GM12874 (cell line): Measurements from ENCODE around the gene NACAD.

ENCODE experiments used
- CTCF ChIP-seq: IDR thresholded peaks from 2 replicates; pipeline ENCODE4 v1.5.1; 2011; ENCODE audit warnings: low read depth, mild to moderate bottlenecking, control low read depth, low read length, moderate library complexity; ENCODE audit not compliant: insufficient read depth

The NACAD gene

GRCh38 chr7:45103958-45104843 lies 15.4 kb upstream of the NACAD start:
- TF ChIP-seq CTCF, result no peak

- no peak for TF ChIP-seq CTCF
Measured at GRCh38 chr7:45102785-45103712, 14.3 kb upstream of the NACAD start.

- TF ChIP-seq CTCF, result no peak
Measured at GRCh38 chr7:45101748-45102147, 13.0 kb upstream of the NACAD start.

GRCh38 chr7:45100761-45101480 lies 12.2 kb upstream of the NACAD start:
- no peak for TF ChIP-seq CTCF

- no peak for TF ChIP-seq CTCF
Measured at GRCh38 chr7:45099891-45100760, 11.4 kb upstream of the NACAD start.

- no peak for TF ChIP-seq CTCF
Measured at GRCh38 chr7:45098983-45099839, 10.4 kb upstream of the NACAD start.
